Mesenchymal stem cell (in vitro differentiated cells and primary cell): Measurements from ENCODE around the gene VAV2.

Experiments
- DNase-seq: peaks from one replicate; pipeline ENCODE4 v3.0.0-alpha.2; 2013
- H2AFZ ChIP-seq: one replicate; pipeline ENCODE4 v1.6.1; 2013; ENCODE audit warnings: low read depth, mild to moderate bottlenecking, control low read depth, inconsistent platforms, low read length, moderate library complexity
- H2AK5ac ChIP-seq: 2 replicates; pipeline ENCODE4 v1.6.1; 2013; ENCODE audit warnings: low read length, moderate library complexity, mild to moderate bottlenecking, inconsistent platforms; ENCODE audit not compliant: severe bottlenecking
- H2BK120ac ChIP-seq: one replicate; pipeline ENCODE4 v1.6.1; 2013; ENCODE audit warnings: low read depth, mild to moderate bottlenecking, inconsistent platforms, low read length, moderate library complexity
- H2BK12ac ChIP-seq, 2 experiments: one replicate each; pipeline ENCODE4 v1.6.1; 2013; ENCODE audit warnings: inconsistent platforms in 2 of 2, low read length in 2 of 2, mild to moderate bottlenecking in 2 of 2, moderate library complexity in 2 of 2, control low read depth in 1 of 2
- H2BK15ac ChIP-seq: one replicate; pipeline ENCODE4 v1.6.1; 2013; ENCODE audit warnings: mild to moderate bottlenecking, low read depth, inconsistent platforms; ENCODE audit not compliant: poor library complexity, severe bottlenecking
- H2BK5ac ChIP-seq: 2 replicates; pipeline ENCODE4 v1.6.1; 2013; ENCODE audit warnings: low read depth, mild to moderate bottlenecking, low read length, control low read depth, inconsistent platforms; ENCODE audit not compliant: poor library complexity, severe bottlenecking
- H3K14ac ChIP-seq, 2 experiments: one replicate each; pipeline ENCODE4 v1.6.1; 2013; ENCODE audit warnings: inconsistent platforms in 2 of 2, low read length in 2 of 2, control low read depth in 1 of 2, mild to moderate bottlenecking in 1 of 2, moderate library complexity in 1 of 2
- H3K18ac ChIP-seq, 2 experiments: one replicate each; pipeline ENCODE4 v1.6.1; 2013; ENCODE audit warnings: inconsistent platforms in 2 of 2, low read length in 2 of 2, control low read depth in 1 of 2, low read depth in 1 of 2, mild to moderate bottlenecking in 1 of 2
- H3K23ac ChIP-seq, 2 experiments: one replicate each; pipeline ENCODE4 v1.6.1; 2013; ENCODE audit warnings: inconsistent platforms in 2 of 2, low read length in 2 of 2, mild to moderate bottlenecking in 2 of 2, moderate library complexity in 2 of 2, control low read depth in 1 of 2
- H3K27ac ChIP-seq: 2 replicates; pipeline ENCODE4 v1.5.1; 2013; ENCODE audit warnings: mild to moderate bottlenecking, moderate library complexity, low read length, control low read depth, inconsistent platforms; ENCODE audit not compliant: poor library complexity, severe bottlenecking
- H3K27me3 ChIP-seq, 2 experiments: 2 replicates each; pipeline versions ENCODE4 v1.6.1 to v1.7.0; 2013; ENCODE audit warnings: low read length in 2 of 2, mild to moderate bottlenecking in 2 of 2, moderate library complexity in 2 of 2, control low read depth in 1 of 2, inconsistent platforms in 1 of 2; ENCODE audit not compliant: control insufficient read depth in 1 of 2, insufficient read depth in 1 of 2
- H3K36me3 ChIP-seq, 2 experiments: 2 replicates each; pipeline versions ENCODE4 v1.6.1 to v1.7.0; 2013; ENCODE audit warnings: low read length in 2 of 2, control low read depth in 1 of 2, inconsistent platforms in 1 of 2, low read depth in 1 of 2, mild to moderate bottlenecking in 1 of 2; ENCODE audit not compliant: insufficient read depth in 2 of 2, control insufficient read depth in 1 of 2
- H3K4ac ChIP-seq, 2 experiments: one replicate each; pipeline ENCODE4 v1.6.1; 2013; ENCODE audit warnings: inconsistent platforms in 2 of 2, low read length in 2 of 2, mild to moderate bottlenecking in 2 of 2, moderate library complexity in 2 of 2, control low read depth in 1 of 2, low read depth in 1 of 2
- H3K4me1 ChIP-seq: 2 replicates; pipeline ENCODE4 v1.6.1; 2013; ENCODE audit warnings: low read depth, low read length, control low read depth; ENCODE audit not compliant: control insufficient read depth, insufficient read depth
- H3K4me2 ChIP-seq: 2 replicates; pipeline ENCODE4 v1.6.1; 2013; ENCODE audit warnings: low read length, mild to moderate bottlenecking, inconsistent platforms; ENCODE audit not compliant: poor library complexity, severe bottlenecking
- H3K4me3 ChIP-seq, 2 experiments: 2 replicates each; pipeline versions ENCODE4 v1.5.1 to v1.7.0; 2013; ENCODE audit warnings: low read length in 2 of 2, mild to moderate bottlenecking in 2 of 2, control low read depth in 1 of 2, low read depth in 1 of 2; ENCODE audit not compliant: insufficient read depth in 1 of 2
- H3K79me1 ChIP-seq: replicated peaks from 2 replicates; pipeline ENCODE4 v1.6.1; 2013; ENCODE audit warnings: mild to moderate bottlenecking, control low read depth, low read length, inconsistent platforms; ENCODE audit not compliant: poor library complexity, severe bottlenecking
- H3K9ac ChIP-seq: 2 replicates; pipeline ENCODE4 v1.7.0; 2013; ENCODE audit warnings: mild to moderate bottlenecking, low read length, moderate library complexity
- H3K9me3 ChIP-seq: 2 replicates; pipeline ENCODE4 v1.7.0; 2013; ENCODE audit warnings: mild to moderate bottlenecking, low read length; ENCODE audit not compliant: control insufficient read depth
- H4K8ac ChIP-seq: one replicate; pipeline ENCODE4 v1.6.1; 2013; ENCODE audit warnings: inconsistent platforms, mild to moderate bottlenecking, low read length, moderate library complexity
- H4K91ac ChIP-seq: one replicate; pipeline ENCODE4 v1.6.1; 2013; ENCODE audit warnings: mild to moderate bottlenecking, low read length, inconsistent platforms
- WGBS: methylation state at CpG from one replicate; pipeline ENCODE4 v1.1.7; 2013; ENCODE audit warnings: mixed read lengths; 5-methylcytosine and 5-hydroxymethylcytosine counted together

VAV2 gene

GRCh38 chr9:133842174-133842573, 149.9 kb downstream of the VAV2 start:
- Histone ChIP-seq H3K9ac (no peak overlapping the region), H3K27me3 (no peaks in the 10 kb centered on the region), H3K4me3 (no peak overlapping the region), H3K79me1 (peaks cover 64% of the 10 kb centered on the region), H4K91ac (no peak overlapping the region), H3K27ac (no peak overlapping the region), H3K18ac (peak overlapping the region in 1 of 2 experiments; percentile 11), H2BK15ac (no peak overlapping the region), H3K36me3 (peaks cover 0 to 57% of the 10 kb centered on the region in 2 experiments), H3K14ac (peak overlapping the region in 1 of 2 experiments; percentile 38), H2AFZ (no peak overlapping the region), H3K4me2 (no peak overlapping the region), H3K4ac (no peak overlapping the region), H3K4me1 (peaks cover 47% of the 10 kb centered on the region), H2AK5ac (peak overlapping the region; percentile 49), H4K8ac (no peak overlapping the region), H2BK5ac (no peak overlapping the region), H2BK12ac (peak overlapping the region in 1 of 2 experiments; percentile 55), H3K9me3 (no peaks in the 10 kb centered on the region), H2BK120ac (no peak overlapping the region), H3K23ac (no peak overlapping the region)
- DNase-seq, result no peak
- WGBS, result 82% methylated on average over 17 of the region's 17 CpGs

DNA sequence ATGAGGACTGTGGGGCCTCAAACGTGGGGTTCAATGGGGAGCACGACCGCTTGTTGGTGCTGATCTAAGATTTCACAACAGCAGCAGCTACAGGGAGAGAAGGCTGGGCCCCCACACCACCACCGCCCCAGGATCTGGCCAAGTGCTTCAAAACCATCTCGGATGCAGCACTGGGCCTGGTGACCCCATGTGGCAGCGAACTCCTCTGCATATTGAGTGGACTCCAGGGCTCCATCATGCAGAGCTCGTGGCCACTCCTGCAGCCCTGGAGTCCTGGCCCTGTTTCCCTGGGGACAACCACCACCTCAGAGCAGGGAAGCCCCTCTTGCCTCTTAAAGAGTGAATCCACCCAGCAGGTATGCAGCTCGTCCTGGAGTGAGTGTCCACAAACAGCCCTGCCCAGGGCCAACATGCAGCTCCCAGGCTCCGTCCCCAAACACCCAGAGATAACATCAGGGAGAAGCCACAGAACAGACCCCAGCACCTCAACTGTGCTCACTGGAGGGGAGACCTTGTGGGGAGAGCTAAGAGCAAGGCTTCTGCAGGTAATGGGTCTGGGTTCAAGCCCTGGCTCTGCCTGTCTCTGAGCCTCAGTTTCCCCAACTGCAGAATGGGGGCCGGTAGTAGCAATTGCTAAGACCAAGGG, 150.8 kb downstream of the VAV2 start:
- Histone ChIP-seq H3K27ac (no peak overlapping the region), H3K36me3 (peaks cover 0 to 51% of the 10 kb centered on the region in 2 experiments), H4K8ac (no peak overlapping the region), H3K23ac (no peak overlapping the region), H4K91ac (no peak overlapping the region), H3K79me1 (peaks cover 63% of the 10 kb centered on the region), H3K14ac (no peak overlapping the region), H3K18ac (no peak overlapping the region), H2BK5ac (no peak overlapping the region), H2BK120ac (no peak overlapping the region), H2BK12ac (no peak overlapping the region), H2AK5ac (no peak overlapping the region), H3K9ac (no peak overlapping the region), H3K27me3 (no peaks in the 10 kb centered on the region), H3K4me1 (peaks cover 44% of the 10 kb centered on the region), H2AFZ (no peak overlapping the region), H3K9me3 (no peaks in the 10 kb centered on the region), H3K4ac (no peak overlapping the region), H3K4me3 (no peak overlapping the region), H3K4me2 (no peak overlapping the region), H2BK15ac (no peak overlapping the region)
- 95% methylated on average over 10 of the region's 10 CpGs for WGBS
- no peak for DNase-seq

DNA sequence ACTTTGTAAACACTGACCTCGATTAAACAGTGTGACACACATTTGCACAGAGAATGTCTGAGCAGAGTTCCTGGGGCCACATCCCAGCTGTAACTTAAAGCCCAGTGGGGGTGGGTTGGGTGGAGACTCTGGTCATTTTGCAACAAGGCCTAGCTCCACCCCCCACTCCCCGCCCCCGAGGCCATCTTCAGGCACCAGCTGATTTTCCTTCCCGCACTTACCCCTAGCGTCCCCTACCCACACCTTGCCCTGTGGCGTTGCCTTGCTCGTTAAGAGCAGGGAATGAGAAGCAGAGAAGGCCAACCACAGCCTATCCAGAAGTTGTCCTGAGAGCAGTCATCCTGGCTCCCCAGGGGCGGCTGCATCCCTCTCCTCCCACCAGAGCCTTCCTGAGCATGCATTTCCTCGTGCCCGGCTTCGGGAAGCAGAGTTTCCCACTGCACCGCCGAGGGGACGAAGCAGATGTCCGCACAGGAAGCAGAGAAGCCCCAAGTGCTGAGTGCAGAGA, 152.2 kb downstream of the VAV2 start:
- H3K4me1 ChIP-seq, result peaks cover 41% of the 10 kb centered on the region
- peak; percentile 79 for DNase-seq
- H2BK15ac ChIP-seq, result peak overlapping the region; percentile 20
- H3K9ac ChIP-seq, result no peak overlapping the region
- peaks cover 0 to 50% of the 10 kb centered on the region in 2 experiments for H3K36me3 ChIP-seq
- no peaks in the 10 kb centered on the region for H3K27me3 ChIP-seq
- no peak overlapping the region for H2BK120ac ChIP-seq
- H3K18ac ChIP-seq, result peak overlapping the region; percentile 63 to 78
- H3K4ac ChIP-seq, result no peak overlapping the region
- H2BK5ac ChIP-seq, result no peak overlapping the region
- 1% methylated on average over 15 of the region's 15 CpGs for WGBS
- no peak overlapping the region for H2BK12ac ChIP-seq
- H3K79me1 ChIP-seq, result peaks cover 57% of the 10 kb centered on the region
- H3K4me2 ChIP-seq, result no peak overlapping the region
- H3K23ac ChIP-seq, result no peak overlapping the region
- H4K91ac ChIP-seq, result peak overlapping the region; percentile 19
- H3K4me3 ChIP-seq, result peak overlapping the region in 1 of 2 experiments; percentile 49
- no peak overlapping the region for H2AK5ac ChIP-seq
- H3K14ac ChIP-seq, result no peak overlapping the region
- H4K8ac ChIP-seq, result peak overlapping the region; percentile 53
- H2AFZ ChIP-seq, result no peak overlapping the region
- no peak overlapping the region for H3K27ac ChIP-seq
- H3K9me3 ChIP-seq, result no peaks in the 10 kb centered on the region

DNA sequence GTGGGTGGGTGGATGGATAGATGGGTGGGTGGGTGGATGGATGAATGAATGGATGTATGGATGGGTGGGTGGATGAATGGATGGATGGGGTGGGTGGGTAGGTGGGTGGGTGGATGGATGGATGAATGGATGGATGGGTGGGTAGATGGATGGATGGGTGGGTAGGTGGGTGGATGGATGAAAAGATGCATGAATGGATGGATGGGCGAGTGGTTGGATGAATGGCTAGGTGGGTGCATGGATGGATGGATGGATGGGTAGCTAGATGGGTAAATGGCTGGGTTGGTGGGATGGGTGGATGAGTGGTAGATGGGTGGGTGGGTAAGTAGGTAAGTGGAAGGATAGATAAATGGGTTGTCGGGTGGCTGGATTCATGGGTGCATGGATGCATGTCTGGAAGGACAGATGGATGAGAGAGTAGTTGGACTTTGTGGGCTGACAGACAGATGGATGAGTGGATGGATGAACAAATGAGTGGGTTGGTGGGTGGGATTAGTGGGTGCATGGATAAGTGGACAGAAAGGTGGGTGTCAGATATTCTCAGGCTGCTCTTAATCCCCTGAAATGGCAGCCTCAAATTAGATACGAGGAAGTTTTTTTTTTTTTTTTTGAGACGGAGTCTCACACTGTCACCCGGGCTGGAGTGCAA, 153.1 kb downstream of the VAV2 start:
- no peak overlapping the region for H2AFZ ChIP-seq
- H2BK5ac ChIP-seq, result no peak overlapping the region
- peaks cover 0 to 48% of the 10 kb centered on the region in 2 experiments for H3K36me3 ChIP-seq
- no peak overlapping the region for H3K9ac ChIP-seq
- H3K27me3 ChIP-seq, result no peaks in the 10 kb centered on the region
- H2BK120ac ChIP-seq, result no peak overlapping the region
- H3K18ac ChIP-seq, result peak overlapping the region in 1 of 2 experiments; percentile 29
- WGBS, result 95% methylated on average over 5 of the region's 5 CpGs
- H4K91ac ChIP-seq, result no peak overlapping the region
- no peaks in the 10 kb centered on the region for H3K9me3 ChIP-seq
- no peak overlapping the region for H3K4ac ChIP-seq
- no peak overlapping the region for H4K8ac ChIP-seq
- no peak overlapping the region for H2BK12ac ChIP-seq
- no peak for DNase-seq
- no peak overlapping the region for H3K27ac ChIP-seq
- no peak overlapping the region for H2BK15ac ChIP-seq
- H3K23ac ChIP-seq, result no peak overlapping the region
- no peak overlapping the region for H3K4me3 ChIP-seq
- H3K79me1 ChIP-seq, result peaks cover 59% of the 10 kb centered on the region
- H3K14ac ChIP-seq, result no peak overlapping the region
- no peak overlapping the region for H3K4me2 ChIP-seq
- H2AK5ac ChIP-seq, result no peak overlapping the region
- peaks cover 40% of the 10 kb centered on the region for H3K4me1 ChIP-seq
